Measurements from ENCODE around the gene SELENOV. TPM values are rescaled to one million over a fixed set of nuclear protein-coding genes. Genes with fewer than 3 reads are reported as not detected.

SELENOV gene
- total and polyA plus RNA-seq, 9 of the 15 experiments (the other 6 are each of a cell fraction or from before 2014, with no cell fraction given) = 0.04 to 0.09 (median 0.06) TPM; not detected in 4

DNA sequence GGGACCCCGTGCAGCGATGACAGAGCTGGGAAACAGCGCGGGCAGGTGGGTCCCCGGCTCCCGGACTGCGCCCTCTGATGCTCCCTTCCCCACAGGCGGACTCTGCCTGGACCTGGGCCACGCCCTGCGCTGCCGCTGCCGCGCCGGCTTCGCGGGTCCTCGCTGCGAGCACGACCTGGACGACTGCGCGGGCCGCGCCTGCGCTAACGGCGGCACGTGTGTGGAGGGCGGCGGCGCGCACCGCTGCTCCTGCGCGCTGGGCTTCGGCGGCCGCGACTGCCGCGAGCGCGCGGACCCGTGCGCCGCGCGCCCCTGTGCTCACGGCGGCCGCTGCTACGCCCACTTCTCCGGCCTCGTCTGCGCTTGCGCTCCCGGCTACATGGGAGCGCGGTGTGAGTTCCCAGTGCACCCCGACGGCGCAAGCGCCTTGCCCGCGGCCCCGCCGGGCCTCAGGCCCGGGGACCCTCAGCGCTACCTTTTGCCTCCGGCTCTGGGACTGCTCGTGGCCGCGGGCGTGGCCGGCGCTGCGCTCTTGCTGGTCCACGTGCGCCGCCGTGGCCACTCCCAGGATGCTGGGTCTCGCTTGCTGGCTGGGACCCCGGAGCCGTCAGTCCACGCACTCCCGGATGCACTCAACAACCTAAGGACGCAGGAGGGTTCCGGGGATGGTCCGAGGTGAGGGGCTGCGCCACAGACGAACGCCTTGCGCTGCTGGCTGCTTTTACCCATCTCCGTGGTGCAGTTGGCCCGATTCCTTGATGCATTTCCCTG lies 7.8 kb upstream of the SELENOV start (continued):
- TF ChIP-seq, protein P1, sequence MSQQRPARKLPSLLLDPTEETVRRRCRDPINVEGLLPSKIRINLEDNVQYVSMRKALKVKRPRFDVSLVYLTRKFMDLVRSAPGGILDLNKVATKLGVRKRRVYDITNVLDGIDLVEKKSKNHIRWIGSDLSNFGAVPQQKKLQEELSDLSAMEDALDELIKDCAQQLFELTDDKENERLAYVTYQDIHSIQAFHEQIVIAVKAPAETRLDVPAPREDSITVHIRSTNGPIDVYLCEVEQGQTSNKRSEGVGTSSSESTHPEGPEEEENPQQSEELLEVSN (IDR thresholded peaks at IDR 0.05; ENCODE audit: borderline replicate concordance in 1 of 2, extremely low read depth in 1 of 2, insufficient read depth in 1 of 2, insufficient read length in 1 of 2, low read depth in 1 of 2, low read length in 1 of 2, poor library complexity in 1 of 2, severe bottlenecking in 1 of 2) = peak; percentile 100
- TF ChIP-seq RAD21 (CRISPR knock-in tag; conservative IDR thresholded peaks at IDR 0.05 in 1 of 2, IDR thresholded peaks at IDR 0.05 in 1 of 2) (no peak), RBM15 (IDR thresholded peaks at IDR 0.05; ENCODE audit: insufficient read depth, low read length) (no peak), MAFK (IDR thresholded peaks at IDR 0.05; ENCODE audit: low read length) (no peak), KLF16 (IDR thresholded peaks at IDR 0.05) (no peak), ELF4 (CRISPR knock-in tag; IDR thresholded peaks at IDR 0.05) (no peak), MTA3 (IDR thresholded peaks at IDR 0.05; ENCODE audit: borderline replicate concordance) (0 out of 2 replicates have a peak, but pooled peaks have one; percentile 54), ZFX (CRISPR knock-in tag; IDR thresholded peaks at IDR 0.05) (peak; percentile 68), ETV6 (IDR thresholded peaks at IDR 0.05; ENCODE audit: borderline replicate concordance in 1 of 2, low read depth in 2 of 2, low read length in 1 of 2) (no peak), ETV6 (CRISPR knock-in tag; IDR thresholded peaks at IDR 0.05; ENCODE audit: borderline replicate concordance) (peak; percentile 91; the same call in 1 of the 2 replicates), POLR3G (IDR thresholded peaks at IDR 0.05; ENCODE audit: extremely low read depth, insufficient read length, insufficient replicate concordance) (no peak), ZNF431 (CRISPR knock-in tag; IDR thresholded peaks at IDR 0.05) (peak; percentile 81; the same call in 1 of the 2 replicates), L3MBTL2 (IDR thresholded peaks at IDR 0.05) (peak; percentile 100), RBFOX2 (IDR thresholded peaks at IDR 0.05; ENCODE audit: low read depth, low read length) (peak; percentile 70), KLF13 (tag; IDR thresholded peaks at IDR 0.05; ENCODE audit: borderline replicate concordance, low read depth) (peak; percentile 11; the same call in 1 of the 2 replicates)
- TF ChIP-seq, protein P2, sequence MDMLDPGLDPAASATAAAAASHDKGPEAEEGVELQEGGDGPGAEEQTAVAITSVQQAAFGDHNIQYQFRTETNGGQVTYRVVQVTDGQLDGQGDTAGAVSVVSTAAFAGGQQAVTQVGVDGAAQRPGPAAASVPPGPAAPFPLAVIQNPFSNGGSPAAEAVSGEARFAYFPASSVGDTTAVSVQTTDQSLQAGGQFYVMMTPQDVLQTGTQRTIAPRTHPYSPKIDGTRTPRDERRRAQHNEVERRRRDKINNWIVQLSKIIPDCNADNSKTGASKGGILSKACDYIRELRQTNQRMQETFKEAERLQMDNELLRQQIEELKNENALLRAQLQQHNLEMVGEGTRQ (CRISPR knock-in tag; IDR thresholded peaks at IDR 0.05) = peak; percentile 59
- TF ChIP-seq, protein P3, sequence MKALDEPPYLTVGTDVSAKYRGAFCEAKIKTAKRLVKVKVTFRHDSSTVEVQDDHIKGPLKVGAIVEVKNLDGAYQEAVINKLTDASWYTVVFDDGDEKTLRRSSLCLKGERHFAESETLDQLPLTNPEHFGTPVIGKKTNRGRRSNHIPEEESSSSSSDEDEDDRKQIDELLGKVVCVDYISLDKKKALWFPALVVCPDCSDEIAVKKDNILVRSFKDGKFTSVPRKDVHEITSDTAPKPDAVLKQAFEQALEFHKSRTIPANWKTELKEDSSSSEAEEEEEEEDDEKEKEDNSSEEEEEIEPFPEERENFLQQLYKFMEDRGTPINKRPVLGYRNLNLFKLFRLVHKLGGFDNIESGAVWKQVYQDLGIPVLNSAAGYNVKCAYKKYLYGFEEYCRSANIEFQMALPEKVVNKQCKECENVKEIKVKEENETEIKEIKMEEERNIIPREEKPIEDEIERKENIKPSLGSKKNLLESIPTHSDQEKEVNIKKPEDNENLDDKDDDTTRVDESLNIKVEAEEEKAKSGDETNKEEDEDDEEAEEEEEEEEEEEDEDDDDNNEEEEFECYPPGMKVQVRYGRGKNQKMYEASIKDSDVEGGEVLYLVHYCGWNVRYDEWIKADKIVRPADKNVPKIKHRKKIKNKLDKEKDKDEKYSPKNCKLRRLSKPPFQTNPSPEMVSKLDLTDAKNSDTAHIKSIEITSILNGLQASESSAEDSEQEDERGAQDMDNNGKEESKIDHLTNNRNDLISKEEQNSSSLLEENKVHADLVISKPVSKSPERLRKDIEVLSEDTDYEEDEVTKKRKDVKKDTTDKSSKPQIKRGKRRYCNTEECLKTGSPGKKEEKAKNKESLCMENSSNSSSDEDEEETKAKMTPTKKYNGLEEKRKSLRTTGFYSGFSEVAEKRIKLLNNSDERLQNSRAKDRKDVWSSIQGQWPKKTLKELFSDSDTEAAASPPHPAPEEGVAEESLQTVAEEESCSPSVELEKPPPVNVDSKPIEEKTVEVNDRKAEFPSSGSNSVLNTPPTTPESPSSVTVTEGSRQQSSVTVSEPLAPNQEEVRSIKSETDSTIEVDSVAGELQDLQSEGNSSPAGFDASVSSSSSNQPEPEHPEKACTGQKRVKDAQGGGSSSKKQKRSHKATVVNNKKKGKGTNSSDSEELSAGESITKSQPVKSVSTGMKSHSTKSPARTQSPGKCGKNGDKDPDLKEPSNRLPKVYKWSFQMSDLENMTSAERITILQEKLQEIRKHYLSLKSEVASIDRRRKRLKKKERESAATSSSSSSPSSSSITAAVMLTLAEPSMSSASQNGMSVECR (CRISPR knock-in tag; IDR thresholded peaks at IDR 0.05) = peak; percentile 68; the same call in 1 of the 2 replicates

All from K562 (cell line).